NCI-H2081 (cell line): ENCODE results near the gene MYO3B.

Experiments
- DNase-seq, 2 experiments: peaks; one replicate each; lab custom pipeline; 2025; lab: John Stamatoyannopoulos, UW

The MYO3B gene

GRCh38 chr2:170695521-170696410 lies 517.8 kb downstream of the MYO3B start:
- DNase-seq = no peak

DNA sequence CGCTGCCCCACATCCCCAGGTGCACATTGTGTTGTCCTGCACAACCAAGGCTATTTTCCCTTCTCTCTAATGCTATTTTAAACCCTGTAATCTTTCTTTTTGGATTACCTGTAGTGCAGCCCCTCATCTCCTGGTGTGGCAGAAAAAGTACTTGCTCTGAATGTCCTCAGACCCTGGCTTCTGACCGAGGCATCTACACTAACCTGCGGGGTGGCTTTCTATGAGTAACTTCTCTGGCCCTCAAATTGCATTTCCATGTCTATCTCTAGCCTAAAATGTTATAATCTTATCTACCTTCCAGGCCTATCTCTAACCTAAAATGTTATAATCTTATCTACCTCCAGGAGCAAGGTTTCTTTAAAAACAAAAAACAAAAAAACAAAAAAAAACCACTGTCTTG lies 519.0 kb downstream of the MYO3B start:
- no peak for DNase-seq

GRCh38 chr2:170701011-170701410 lies 523.1 kb downstream of the MYO3B start:
- no peak for DNase-seq

DNA sequence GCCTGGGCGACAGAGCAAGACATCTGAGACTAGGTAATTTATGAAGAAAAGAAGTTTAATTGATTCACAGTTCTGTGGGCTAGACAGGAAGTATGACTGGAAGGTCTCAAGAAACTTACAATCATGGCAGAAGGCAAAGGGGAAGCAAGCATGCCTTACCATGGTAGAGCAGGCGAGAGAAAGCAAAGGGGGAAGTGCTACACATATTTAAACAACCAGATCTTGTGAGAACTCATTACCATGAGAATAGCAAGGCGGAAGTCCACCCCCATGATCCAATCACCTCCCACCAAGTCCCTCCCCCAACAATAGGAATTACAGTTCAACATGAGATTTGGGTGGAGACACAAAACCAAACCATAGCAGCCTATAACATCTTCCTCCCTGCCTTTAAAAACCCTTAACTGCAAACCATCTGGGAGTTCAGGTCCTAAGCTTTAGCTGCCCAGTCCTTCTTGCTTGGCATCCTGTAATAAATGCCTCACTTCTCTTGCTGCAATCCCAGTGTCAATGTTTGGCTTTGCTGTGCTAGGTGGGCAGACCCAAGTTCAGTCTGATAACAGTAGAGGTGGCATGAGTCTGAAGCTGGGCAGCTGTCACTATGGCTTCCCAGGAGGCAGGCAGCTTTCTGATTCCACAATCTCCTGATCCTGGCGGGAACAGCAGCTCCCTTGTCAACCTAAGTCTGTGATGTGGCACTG lies 526.0 kb downstream of the MYO3B start:
- no peak for DNase-seq
